GM12892 (cell line): Measurements from ENCODE around the gene PALLD.

Experiments
- POLR2A ChIP-seq: IDR thresholded peaks from 2 replicates; pipeline ENCODE4 v1.6.1; 2011; ENCODE audit warnings: low read depth, low read length, control low read depth
- POLR2AphosphoS5 ChIP-seq: IDR thresholded peaks from 2 replicates; pipeline ENCODE4 v1.6.1; 2011; ENCODE audit warnings: low read depth, low read length, control low read depth

DNA sequence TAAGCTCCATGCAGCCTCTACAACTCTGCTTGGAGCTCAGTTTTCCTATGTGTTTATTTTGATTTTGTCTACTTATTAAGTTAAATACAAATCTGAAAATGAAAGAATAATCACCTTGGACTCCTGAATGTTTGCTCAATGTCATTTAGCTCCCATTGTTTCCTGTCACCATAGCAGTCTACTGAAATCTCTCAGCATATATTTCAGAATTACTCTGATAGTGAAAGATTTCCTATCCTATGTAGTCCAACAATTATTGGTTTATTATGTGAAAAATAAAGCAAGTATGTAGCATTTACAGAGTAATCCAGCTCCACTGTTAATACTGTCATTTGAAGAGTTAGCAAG, 344.8 kb downstream of the PALLD start:
- no peak for TF ChIP-seq POLR2AphosphoS5
- TF ChIP-seq POLR2A = no peak
